Epithelial cell of esophagus (primary cell): Measurements from ENCODE around the gene HELZ.
A peak's percentile ranks its signal among the peaks of the same experiment; 100 is the strongest.

ENCODE experiments used
- DNase-seq: peaks from one replicate; pipeline ENCODE4 v3.0.0; 2010; ENCODE audit warnings: low read depth
- H3K4me3 ChIP-seq: 2 replicates; pipeline ENCODE4 v1.5.1; 2011; ENCODE audit warnings: mild to moderate bottlenecking, low read length, control low read depth
- TF ChIP-seq, protein P1 (sequence below): IDR thresholded peaks from 2 replicates; pipeline ENCODE4 v1.5.1; 2011; ENCODE audit warnings: low read depth, mild to moderate bottlenecking, low read length, control low read depth, inconsistent platforms; ENCODE audit not compliant: insufficient read depth; ENCODE audit errors: missing control alignments

The HELZ gene

DNA sequence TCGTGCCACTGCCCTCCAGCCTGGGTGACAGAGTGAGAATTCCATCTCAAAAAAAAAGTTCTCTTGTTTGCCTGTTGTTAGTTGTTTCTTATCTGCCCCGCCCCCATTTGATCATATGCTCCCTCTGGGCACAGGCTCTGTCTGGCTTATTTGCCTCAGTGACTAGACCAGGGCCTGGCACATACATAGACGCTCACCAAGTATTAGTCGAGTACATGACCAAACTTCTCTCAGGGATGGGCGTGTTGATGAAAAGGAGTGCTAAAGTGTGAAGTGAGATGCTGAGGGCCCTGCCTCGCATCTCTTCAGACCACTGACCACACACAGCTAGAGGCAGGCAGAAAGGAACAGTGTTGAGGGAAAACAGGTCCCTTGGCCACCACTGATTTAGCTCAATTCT lies 3.3 kb upstream of the HELZ start:
- TF ChIP-seq, protein P1, sequence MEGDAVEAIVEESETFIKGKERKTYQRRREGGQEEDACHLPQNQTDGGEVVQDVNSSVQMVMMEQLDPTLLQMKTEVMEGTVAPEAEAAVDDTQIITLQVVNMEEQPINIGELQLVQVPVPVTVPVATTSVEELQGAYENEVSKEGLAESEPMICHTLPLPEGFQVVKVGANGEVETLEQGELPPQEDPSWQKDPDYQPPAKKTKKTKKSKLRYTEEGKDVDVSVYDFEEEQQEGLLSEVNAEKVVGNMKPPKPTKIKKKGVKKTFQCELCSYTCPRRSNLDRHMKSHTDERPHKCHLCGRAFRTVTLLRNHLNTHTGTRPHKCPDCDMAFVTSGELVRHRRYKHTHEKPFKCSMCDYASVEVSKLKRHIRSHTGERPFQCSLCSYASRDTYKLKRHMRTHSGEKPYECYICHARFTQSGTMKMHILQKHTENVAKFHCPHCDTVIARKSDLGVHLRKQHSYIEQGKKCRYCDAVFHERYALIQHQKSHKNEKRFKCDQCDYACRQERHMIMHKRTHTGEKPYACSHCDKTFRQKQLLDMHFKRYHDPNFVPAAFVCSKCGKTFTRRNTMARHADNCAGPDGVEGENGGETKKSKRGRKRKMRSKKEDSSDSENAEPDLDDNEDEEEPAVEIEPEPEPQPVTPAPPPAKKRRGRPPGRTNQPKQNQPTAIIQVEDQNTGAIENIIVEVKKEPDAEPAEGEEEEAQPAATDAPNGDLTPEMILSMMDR = no peak
- no peak overlapping the region for H3K4me3 ChIP-seq
- peak; percentile 74 for DNase-seq

DNA sequence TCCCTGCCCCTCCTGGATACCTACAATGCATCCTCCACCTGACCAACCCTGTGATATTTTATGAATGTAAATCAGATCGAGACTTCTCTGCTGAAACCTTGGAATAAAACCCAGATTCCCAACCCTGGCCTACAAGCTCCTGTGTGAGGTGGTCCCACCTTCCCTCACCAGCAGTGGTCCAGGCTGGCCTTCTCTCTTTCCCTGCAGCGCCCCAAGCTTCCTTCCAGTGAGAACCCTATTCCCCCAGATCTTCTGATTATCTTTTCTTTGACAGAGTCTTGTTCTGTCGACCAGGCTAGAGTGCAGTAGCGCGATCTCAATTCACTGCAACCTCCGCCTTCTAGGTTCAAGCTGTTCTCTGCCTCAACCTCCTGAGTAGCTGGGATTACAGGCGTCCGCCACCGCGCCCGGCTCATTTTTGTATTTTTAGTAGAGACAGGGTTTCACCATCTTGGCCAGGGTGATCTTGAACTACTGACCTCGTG lies 2.5 kb upstream of the HELZ start:
- no peak overlapping the region for H3K4me3 ChIP-seq
- TF ChIP-seq, protein P1 = no peak
- DNase-seq = no peak

DNA sequence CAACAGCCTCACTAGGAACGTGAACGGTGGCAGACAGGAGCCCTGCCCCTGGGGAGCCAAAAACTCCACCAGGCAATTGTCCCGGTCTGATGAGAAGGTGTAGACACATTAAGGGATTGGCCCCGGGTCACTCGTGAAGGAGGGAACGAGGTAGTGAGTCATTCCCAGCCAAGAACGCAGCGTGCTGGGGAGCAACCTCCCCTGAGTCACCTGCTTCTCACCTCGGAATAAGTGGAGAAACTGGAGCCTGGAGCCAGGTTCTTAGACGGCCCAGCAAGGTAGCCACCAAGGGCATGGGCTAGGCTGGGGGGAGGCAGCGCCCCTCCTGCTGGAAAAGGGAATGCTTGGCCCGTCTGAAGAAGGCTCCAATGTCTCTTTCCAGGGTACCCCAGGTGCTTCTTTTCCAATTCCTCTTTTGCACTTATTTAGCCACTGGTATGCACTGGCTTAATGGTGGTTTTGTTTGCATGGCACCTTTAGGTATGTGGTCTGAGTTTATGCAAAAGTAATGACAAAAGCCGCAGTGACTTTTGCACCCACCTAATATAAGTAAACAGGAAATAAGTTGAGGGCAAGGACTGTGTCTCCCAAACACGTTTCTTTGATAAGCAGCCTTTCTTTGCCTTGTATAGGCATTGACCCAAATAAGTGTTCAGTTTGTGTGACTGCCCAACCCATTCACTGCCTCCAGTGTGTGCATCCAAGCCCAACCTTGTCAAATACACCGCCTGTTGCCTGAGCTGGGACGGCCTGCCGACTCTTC lies 1.8 kb upstream of the HELZ start:
- peak overlapping the region; percentile 86 for H3K4me3 ChIP-seq
- peak; percentile 99 for DNase-seq
- TF ChIP-seq, protein P1 = no peak

DNA sequence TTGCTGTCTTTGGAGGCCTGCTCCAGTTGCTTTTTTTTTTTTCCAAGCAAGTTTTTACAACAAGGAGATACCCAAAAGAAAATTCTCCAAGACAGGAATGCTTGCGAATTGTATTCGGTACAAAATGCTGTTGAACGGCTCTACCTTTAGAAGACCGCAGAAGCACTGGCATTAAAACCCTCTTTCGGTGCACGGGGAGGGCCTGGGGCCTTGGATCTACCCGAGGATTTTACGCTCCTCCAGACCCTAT lies 1.3 kb upstream of the HELZ start:
- peak overlapping the region; percentile 86 for H3K4me3 ChIP-seq
- no peak for DNase-seq
- TF ChIP-seq, protein P1 = no peak

DNA sequence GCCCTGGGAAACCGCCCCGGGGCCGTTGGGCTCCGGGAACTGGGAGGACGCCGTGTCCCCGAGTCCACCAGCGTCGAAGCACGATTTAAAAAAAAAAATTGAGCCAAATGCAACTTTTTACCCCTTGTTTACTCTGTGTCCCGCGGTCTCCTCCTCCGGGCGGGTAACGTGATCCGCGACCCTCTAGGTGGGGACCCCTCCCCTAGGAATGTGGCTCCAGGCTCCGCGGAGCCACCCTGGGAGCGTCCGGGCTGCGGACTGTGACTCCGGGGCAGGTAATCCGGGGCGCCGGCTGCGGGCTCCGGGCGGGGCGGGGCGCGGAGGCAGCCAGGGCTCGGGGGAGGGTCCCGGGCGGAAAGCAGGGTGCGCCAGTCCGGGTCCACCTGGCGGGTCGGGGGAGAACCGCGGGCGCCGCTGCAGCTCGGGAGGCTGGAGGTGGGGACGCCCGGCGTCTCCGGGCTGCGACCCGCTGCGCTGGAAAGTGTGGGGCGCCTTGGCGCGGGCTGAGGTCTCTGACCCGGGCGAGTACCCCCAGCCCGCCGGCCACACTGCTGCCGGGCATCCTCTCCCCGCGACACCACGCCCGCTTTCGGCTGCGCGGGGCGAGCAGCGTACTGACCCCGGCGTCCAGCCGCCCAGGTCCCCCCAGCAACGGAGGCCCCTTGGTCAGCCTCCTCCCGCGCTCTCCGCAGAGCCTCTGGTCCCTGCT lies 852 bp upstream of the HELZ start:
- peak overlapping the region; percentile 86 for H3K4me3 ChIP-seq

DNA sequence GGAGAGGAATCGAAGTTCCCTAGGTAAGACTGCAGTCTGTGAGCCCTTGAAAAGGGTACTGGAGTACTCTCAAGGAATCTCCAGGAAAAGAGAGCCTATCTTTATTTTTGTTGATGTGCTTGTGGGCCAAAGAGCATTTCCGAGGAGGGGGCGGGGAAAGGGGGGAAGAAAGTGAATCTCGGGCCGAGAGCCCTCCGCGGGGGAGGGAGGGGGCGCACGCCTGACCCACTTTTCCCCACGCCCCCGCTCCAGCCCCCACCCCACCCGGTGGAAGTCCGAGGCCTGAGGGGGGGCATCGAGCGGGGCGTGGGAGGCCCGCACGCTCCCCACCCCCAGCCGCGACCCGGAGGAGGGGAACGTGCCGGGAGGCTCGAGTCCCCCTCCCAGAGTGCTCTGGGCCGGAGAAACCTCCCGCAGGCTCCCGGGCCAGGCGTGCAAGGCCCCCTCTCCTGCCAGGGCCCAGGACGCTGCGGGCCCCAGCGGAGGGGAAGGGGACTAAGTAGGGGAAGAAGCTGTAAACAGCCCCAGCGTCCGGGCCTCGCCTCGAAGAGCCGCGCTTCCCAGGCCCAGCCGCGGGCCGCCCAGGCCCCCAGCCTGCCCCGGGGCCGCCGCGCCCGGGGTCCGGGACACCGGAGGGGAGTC lies 444 bp downstream of the HELZ start:
- no peak for DNase-seq
- H3K4me3 ChIP-seq = peak overlapping the region; percentile 86
- TF ChIP-seq, protein P1 = no peak

More for the DNA sequence above, 852 bp upstream of the HELZ start:
- TF ChIP-seq, protein P1 = no peak
- peak; percentile 44 for DNase-seq
